Mesendoderm (in vitro differentiated cells): ENCODE results near the gene GLG1.

Experiments
- DNase-seq: peaks from one replicate; pipeline ENCODE4 v3.0.0; 2013
- H2AK5ac ChIP-seq: 2 replicates; pipeline ENCODE4 v1.6.1; 2013; ENCODE audit warnings: low read length, inconsistent platforms
- H2BK120ac ChIP-seq: 2 replicates; pipeline ENCODE4 v1.6.1; 2013; ENCODE audit warnings: low read depth, mild to moderate bottlenecking, low read length, moderate library complexity, mixed read lengths
- H2BK15ac ChIP-seq: replicated peaks from 2 replicates; pipeline ENCODE4 v1.6.1; 2013; ENCODE audit warnings: low read depth, mild to moderate bottlenecking, moderate library complexity
- H2BK5ac ChIP-seq: 2 replicates; pipeline ENCODE4 v1.6.1; 2013; ENCODE audit warnings: low read length, inconsistent platforms
- H3K18ac ChIP-seq: 2 replicates; pipeline ENCODE4 v1.6.1; 2013; ENCODE audit warnings: mild to moderate bottlenecking, low read length, mixed read lengths
- H3K23ac ChIP-seq: one replicate; pipeline ENCODE4 v1.6.1; 2013; ENCODE audit warnings: low read length
- H3K27ac ChIP-seq: 2 replicates; pipeline ENCODE4 v1.5.1; 2013; ENCODE audit warnings: low read depth, mild to moderate bottlenecking, inconsistent platforms, low read length, moderate library complexity
- H3K27me3 ChIP-seq: 2 replicates; pipeline ENCODE4 v1.6.1; 2013; ENCODE audit warnings: low read length, control low read depth, mild to moderate bottlenecking, inconsistent platforms; ENCODE audit not compliant: insufficient read depth, poor library complexity
- H3K36me3 ChIP-seq: 2 replicates; pipeline ENCODE4 v1.6.1; 2013; ENCODE audit warnings: low read length, inconsistent platforms; ENCODE audit not compliant: control insufficient read depth, insufficient read depth
- H3K4ac ChIP-seq: one replicate; pipeline ENCODE4 v1.6.1; 2013; ENCODE audit warnings: low read depth, mild to moderate bottlenecking, low read length, moderate library complexity
- H3K4me1 ChIP-seq: 2 replicates; pipeline ENCODE4 v1.6.1; 2013; ENCODE audit warnings: low read depth, low read length, inconsistent platforms; ENCODE audit not compliant: control insufficient read depth
- H3K4me2 ChIP-seq: 2 replicates; pipeline ENCODE4 v1.6.1; 2013; ENCODE audit warnings: low read length
- H3K4me3 ChIP-seq: 2 replicates; pipeline ENCODE4 v1.5.1; 2013; ENCODE audit warnings: mild to moderate bottlenecking, low read length
- H3K56ac ChIP-seq: one replicate; pipeline ENCODE4 v1.6.1; 2013; ENCODE audit warnings: low read length
- H3K79me1 ChIP-seq: 2 replicates; pipeline ENCODE4 v1.6.1; 2013; ENCODE audit warnings: low read length, inconsistent platforms
- H3K79me2 ChIP-seq: 2 replicates; pipeline ENCODE4 v1.6.1; 2013; ENCODE audit warnings: mild to moderate bottlenecking, low read length; ENCODE audit not compliant: control insufficient read depth, insufficient read depth
- H3K9ac ChIP-seq: 2 replicates; pipeline ENCODE4 v1.6.1; 2013; ENCODE audit warnings: low read length, inconsistent platforms
- H4K5ac ChIP-seq: one replicate; pipeline ENCODE4 v1.6.1; 2013; ENCODE audit warnings: low read length
- H4K8ac ChIP-seq: one replicate; pipeline ENCODE4 v1.6.1; 2013; ENCODE audit warnings: low read depth, mild to moderate bottlenecking, control low read depth, low read length, moderate library complexity
- WGBS: extraction: QIAGEN DNeasy Blood & Tissue Kit; methylation state at CpG from one replicate; pipeline ENCODE4 v1.1.7; 2013; ENCODE audit warnings: low lambda C conversion rate, missing lambda C conversion rate; ENCODE audit not compliant: insufficient coverage; ENCODE audit errors: extremely low coverage; 5-methylcytosine and 5-hydroxymethylcytosine counted together

The GLG1 gene

GRCh38 chr16:74578433-74578832, 28.5 kb downstream of the GLG1 start:
- no peak overlapping the region for H3K4me3 ChIP-seq
- H3K27ac ChIP-seq: no peak overlapping the region
- no peaks in the 10 kb centered on the region for H3K27me3 ChIP-seq
- H3K56ac ChIP-seq: no peak overlapping the region
- H3K23ac ChIP-seq: no peak overlapping the region
- no peak overlapping the region for H3K4me2 ChIP-seq
- no peak overlapping the region for H3K18ac ChIP-seq
- H3K36me3 ChIP-seq: no peaks in the 10 kb centered on the region
- WGBS: no CpG with 5 or more reads among the region's 3 CpGs
- no peak overlapping the region for H2BK120ac ChIP-seq
- no peak overlapping the region for H4K8ac ChIP-seq
- no peak overlapping the region for H2BK15ac ChIP-seq
- DNase-seq: no peak
- H2BK5ac ChIP-seq: no peak overlapping the region
- H4K5ac ChIP-seq: no peak overlapping the region
- H3K4me1 ChIP-seq: no peaks in the 10 kb centered on the region
- H3K79me1 ChIP-seq: peaks cover 9% of the 10 kb centered on the region
- H2AK5ac ChIP-seq: no peak overlapping the region
- no peak overlapping the region for H3K4ac ChIP-seq
- H3K79me2 ChIP-seq: peaks cover 35% of the 10 kb centered on the region
- no peak overlapping the region for H3K9ac ChIP-seq

GRCh38 chr16:74577882-74578366, 29.0 kb downstream of the GLG1 start:
- Histone ChIP-seq H4K5ac (no peak overlapping the region), H3K79me1 (peaks cover 8% of the 10 kb centered on the region), H2BK120ac (no peak overlapping the region), H3K4me3 (no peak overlapping the region), H3K4me2 (no peak overlapping the region), H3K27me3 (no peaks in the 10 kb centered on the region), H3K36me3 (no peaks in the 10 kb centered on the region), H3K56ac (no peak overlapping the region), H4K8ac (no peak overlapping the region), H3K23ac (no peak overlapping the region), H3K4ac (no peak overlapping the region), H3K27ac (no peak overlapping the region), H3K9ac (no peak overlapping the region), H3K18ac (no peak overlapping the region), H3K4me1 (no peaks in the 10 kb centered on the region), H3K79me2 (peaks cover 30% of the 10 kb centered on the region), H2BK15ac (no peak overlapping the region), H2BK5ac (no peak overlapping the region), H2AK5ac (no peak overlapping the region)
- DNase-seq: no peak
- no CpG with 5 or more reads among the region's 2 CpGs for WGBS

- Histone ChIP-seq H2BK15ac (no peak overlapping the region), H3K27ac (no peak overlapping the region), H3K56ac (no peak overlapping the region), H4K5ac (no peak overlapping the region), H3K23ac (no peak overlapping the region), H3K79me1 (peaks cover 7% of the 10 kb centered on the region), H3K79me2 (peaks cover 32% of the 10 kb centered on the region), H2BK120ac (no peak overlapping the region), H3K4me1 (no peaks in the 10 kb centered on the region), H3K4me3 (no peak overlapping the region), H3K36me3 (no peaks in the 10 kb centered on the region), H3K18ac (no peak overlapping the region), H2BK5ac (no peak overlapping the region), H4K8ac (no peak overlapping the region), H2AK5ac (no peak overlapping the region), H3K9ac (no peak overlapping the region), H3K4ac (no peak overlapping the region), H3K27me3 (no peaks in the 10 kb centered on the region), H3K4me2 (no peak overlapping the region)
- no peak for DNase-seq
- no CpG with 5 or more reads among the region's 12 CpGs for WGBS
These were observed 30.9 kb downstream of the GLG1 start for GRCh38 chr16:74575807-74576643.

- no peak overlapping the region for H3K27ac ChIP-seq
- no peak overlapping the region for H3K9ac ChIP-seq
- H3K4me1 ChIP-seq: no peaks in the 10 kb centered on the region
- no peak overlapping the region for H2BK5ac ChIP-seq
- peaks cover 10% of the 10 kb centered on the region for H3K79me1 ChIP-seq
- no peak overlapping the region for H2BK15ac ChIP-seq
- no peak overlapping the region for H3K4me2 ChIP-seq
- no peak overlapping the region for H4K8ac ChIP-seq
- no peak overlapping the region for H3K56ac ChIP-seq
- no peak for DNase-seq
- no peak overlapping the region for H3K23ac ChIP-seq
- H3K4ac ChIP-seq: no peak overlapping the region
- no peak overlapping the region for H3K18ac ChIP-seq
- no CpG with 5 or more reads among the region's 7 CpGs for WGBS
- peaks cover 36% of the 10 kb centered on the region for H3K79me2 ChIP-seq
- no peak overlapping the region for H4K5ac ChIP-seq
- H2AK5ac ChIP-seq: no peak overlapping the region
- H3K27me3 ChIP-seq: no peaks in the 10 kb centered on the region
- H2BK120ac ChIP-seq: no peak overlapping the region
- no peak overlapping the region for H3K4me3 ChIP-seq
- no peaks in the 10 kb centered on the region for H3K36me3 ChIP-seq
These were observed 31.6 kb downstream of the GLG1 start for GRCh38 chr16:74575175-74575806.

GRCh38 chr16:74574146-74574545, 32.8 kb downstream of the GLG1 start:
- H3K4me2 ChIP-seq: no peak overlapping the region
- peaks cover 9% of the 10 kb centered on the region for H3K79me1 ChIP-seq
- H3K9ac ChIP-seq: no peak overlapping the region
- H3K23ac ChIP-seq: no peak overlapping the region
- H3K18ac ChIP-seq: no peak overlapping the region
- H3K4ac ChIP-seq: no peak overlapping the region
- no peak overlapping the region for H2AK5ac ChIP-seq
- no peak overlapping the region for H4K5ac ChIP-seq
- WGBS: no CpG with 5 or more reads among the region's 2 CpGs
- no peak overlapping the region for H2BK120ac ChIP-seq
- no peak overlapping the region for H2BK15ac ChIP-seq
- no peaks in the 10 kb centered on the region for H3K27me3 ChIP-seq
- no peak overlapping the region for H3K56ac ChIP-seq
- H3K4me1 ChIP-seq: no peaks in the 10 kb centered on the region
- H2BK5ac ChIP-seq: no peak overlapping the region
- no peak overlapping the region for H3K4me3 ChIP-seq
- H3K27ac ChIP-seq: no peak overlapping the region
- H3K79me2 ChIP-seq: peaks cover 33% of the 10 kb centered on the region
- no peak for DNase-seq
- H4K8ac ChIP-seq: no peak overlapping the region
- H3K36me3 ChIP-seq: no peaks in the 10 kb centered on the region
